Skeletal muscle satellite cell (primary cell): ENCODE measurements around the gene PRDM12. TPM values are rescaled to one million over a fixed set of nuclear protein-coding genes. Genes with fewer than 3 reads are reported as not detected.

Experiments
- H3K27me3 ChIP-seq: 2 replicates; pipeline ENCODE4 v1.7.0; 2013; ENCODE audit warnings: low read length; ENCODE audit not compliant: control insufficient read depth, insufficient read depth
- H3K36me3 ChIP-seq: 2 replicates; pipeline ENCODE4 v1.7.0; 2013; ENCODE audit warnings: mild to moderate bottlenecking, control low read depth, low read length; ENCODE audit not compliant: insufficient read depth
- H3K4me1 ChIP-seq: 2 replicates; pipeline ENCODE4 v1.7.0; 2013; ENCODE audit warnings: low read length; ENCODE audit not compliant: control insufficient read depth, insufficient read depth
- H3K4me2 ChIP-seq: 2 replicates; pipeline ENCODE4 v1.7.0; 2013; ENCODE audit warnings: mild to moderate bottlenecking, low read length
- H3K4me3 ChIP-seq: 2 replicates; pipeline ENCODE4 v1.7.0; 2013; ENCODE audit warnings: low read length
- H3K9ac ChIP-seq: 2 replicates; pipeline ENCODE4 v1.7.0; 2013; ENCODE audit warnings: mild to moderate bottlenecking, low read depth, low read length, moderate library complexity
- H3K9me3 ChIP-seq: replicated peaks from 2 replicates; pipeline ENCODE4 v1.7.0; 2013; ENCODE audit warnings: mild to moderate bottlenecking, control low read depth, low read length
- small RNA-seq: library from RNA; depleted of rRNA; stranded (forward); fragments of <200 nt; gene quantifications from one replicate; pipeline ENCODE3, GENCODE V24; 2012

PRDM12 gene

GRCh38 chr9:130715270-130715669 is 50.9 kb downstream of the PRDM12 start:
- H3K9ac ChIP-seq: peak overlapping the region; percentile 98

GRCh38 chr9:130718562-130718961 is 54.2 kb downstream of the PRDM12 start:
- Histone ChIP-seq H3K9ac (no peak overlapping the region), H3K36me3 (no peaks in the 10 kb centered on the region), H3K27me3 (no peaks in the 10 kb centered on the region), H3K4me3 (no peak overlapping the region), H3K4me1 (peaks cover 20% of the 10 kb centered on the region), H3K4me2 (no peak overlapping the region), H3K9me3 (no peaks in the 10 kb centered on the region)

More at GRCh38 chr9:130715270-130715669, 50.9 kb downstream of the PRDM12 start:
- Histone ChIP-seq H3K4me2 (peak overlapping the region; percentile 86), H3K36me3 (no peaks in the 10 kb centered on the region), H3K27me3 (no peaks in the 10 kb centered on the region), H3K4me1 (peaks cover 20% of the 10 kb centered on the region), H3K9me3 (no peaks in the 10 kb centered on the region), H3K4me3 (peak overlapping the region; percentile 94)

- no peaks in the 10 kb centered on the region for H3K27me3 ChIP-seq
- H3K4me2 ChIP-seq: no peak overlapping the region
- no peak overlapping the region for H3K4me3 ChIP-seq
- H3K9ac ChIP-seq: no peak overlapping the region
- H3K4me1 ChIP-seq: peaks cover 6% of the 10 kb centered on the region
- no peaks in the 10 kb centered on the region for H3K9me3 ChIP-seq
- no peaks in the 10 kb centered on the region for H3K36me3 ChIP-seq
These were observed 56.4 kb downstream of the PRDM12 start for GRCh38 chr9:130720762-130721161.

- no peaks in the 10 kb centered on the region for H3K27me3 ChIP-seq
- H3K9ac ChIP-seq: peak overlapping the region; percentile 32
- no peaks in the 10 kb centered on the region for H3K36me3 ChIP-seq
- H3K4me1 ChIP-seq: peaks cover 13% of the 10 kb centered on the region
- H3K4me2 ChIP-seq: peak overlapping the region; percentile 55
- no peaks in the 10 kb centered on the region for H3K9me3 ChIP-seq
- H3K4me3 ChIP-seq: no peak overlapping the region
These were observed 64.3 kb downstream of the PRDM12 start for GRCh38 chr9:130728721-130729120.

GRCh38 chr9:130729145-130729544 is 64.8 kb downstream of the PRDM12 start:
- Histone ChIP-seq H3K27me3 (no peaks in the 10 kb centered on the region), H3K4me3 (peak overlapping the region; percentile 1), H3K9me3 (no peaks in the 10 kb centered on the region), H3K9ac (peak overlapping the region; percentile 2), H3K4me1 (peaks cover 13% of the 10 kb centered on the region), H3K4me2 (peak overlapping the region; percentile 55), H3K36me3 (no peaks in the 10 kb centered on the region)

- H3K4me2 ChIP-seq: no peak overlapping the region
- peaks cover 13% of the 10 kb centered on the region for H3K4me1 ChIP-seq
- no peaks in the 10 kb centered on the region for H3K27me3 ChIP-seq
- no peak overlapping the region for H3K9ac ChIP-seq
- H3K4me3 ChIP-seq: no peak overlapping the region
- H3K9me3 ChIP-seq: no peaks in the 10 kb centered on the region
- no peaks in the 10 kb centered on the region for H3K36me3 ChIP-seq
These were observed 67.0 kb downstream of the PRDM12 start for GRCh38 chr9:130731355-130731754.

GRCh38 chr9:130732136-130732535 is 67.7 kb downstream of the PRDM12 start:
- H3K27me3 ChIP-seq: no peaks in the 10 kb centered on the region
- no peaks in the 10 kb centered on the region for H3K9me3 ChIP-seq
- peaks cover 13% of the 10 kb centered on the region for H3K4me1 ChIP-seq
- no peak overlapping the region for H3K4me2 ChIP-seq
- H3K4me3 ChIP-seq: no peak overlapping the region
- no peak overlapping the region for H3K9ac ChIP-seq
- H3K36me3 ChIP-seq: no peaks in the 10 kb centered on the region

Small RNA genes lying within 50 kb of the gene (small RNA-seq; reads per million reads assigned to genes)
- not detected for gene AL359092.1
- not detected for gene MIR6856
